ENCODE results near the gene MYBPC1.
"Not testable (repeated sequence)": the region's sequence is repeated elsewhere in the genome, so short reads cannot be mapped to it uniquely, and the experiment has no call there.

Gene MYBPC1

DNA sequence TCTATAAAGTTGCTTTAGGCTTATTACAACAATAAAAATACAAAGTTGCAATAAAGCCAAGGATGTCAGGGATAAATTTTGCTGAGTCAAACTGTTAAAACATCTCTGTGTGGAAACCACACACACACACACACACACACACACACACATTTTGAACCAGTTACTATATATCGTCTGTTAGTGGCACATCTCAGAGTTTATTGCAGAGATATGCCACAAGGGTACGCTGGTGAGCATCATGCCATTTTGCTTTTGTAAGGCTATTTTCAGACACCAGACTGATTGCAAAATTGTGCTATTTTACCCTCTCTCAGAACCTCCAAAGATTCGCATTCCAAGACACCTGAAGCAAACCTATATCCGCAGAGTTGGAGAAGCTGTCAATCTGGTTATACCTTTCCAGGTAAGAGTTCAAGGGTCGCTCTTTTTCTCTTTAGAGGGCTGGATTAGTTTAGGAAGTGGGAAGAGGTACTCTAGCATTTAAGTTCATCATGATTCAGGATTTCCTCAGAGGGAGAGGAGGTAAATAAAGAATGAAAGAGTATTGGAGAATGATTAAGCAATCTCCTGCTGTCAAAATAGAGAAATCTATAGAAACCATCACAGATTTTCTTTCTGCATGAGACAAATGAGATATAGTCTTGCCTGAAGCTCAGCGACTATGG is 75.4 kb downstream of the MYBPC1 start:
- no peaks in the 10 kb centered on the region for H3K36me3 ChIP-seq (ENCODE audit: control insufficient read depth, insufficient read depth, low read length)
- no peak overlapping the region for H3K27ac ChIP-seq (ENCODE audit: insufficient read depth, low read length, poor library complexity, severe bottlenecking)
- H3K4me1 ChIP-seq (ENCODE audit: control insufficient read depth, insufficient read depth, low read length, poor library complexity, severe bottlenecking) = no peaks in the 10 kb centered on the region
- H3K9me3 ChIP-seq (ENCODE audit: control insufficient read depth, low read length) = no peaks in the 10 kb centered on the region
- no peaks in the 10 kb centered on the region for H3K27me3 ChIP-seq (replicated peaks; ENCODE audit: control insufficient read depth, insufficient read depth, low read length, poor library complexity, severe bottlenecking)
- DNase-seq = no peak
- H3K4me3 ChIP-seq (ENCODE audit: insufficient read depth, low read depth, low read length, poor library complexity, severe bottlenecking) = no peak overlapping the region

DNA sequence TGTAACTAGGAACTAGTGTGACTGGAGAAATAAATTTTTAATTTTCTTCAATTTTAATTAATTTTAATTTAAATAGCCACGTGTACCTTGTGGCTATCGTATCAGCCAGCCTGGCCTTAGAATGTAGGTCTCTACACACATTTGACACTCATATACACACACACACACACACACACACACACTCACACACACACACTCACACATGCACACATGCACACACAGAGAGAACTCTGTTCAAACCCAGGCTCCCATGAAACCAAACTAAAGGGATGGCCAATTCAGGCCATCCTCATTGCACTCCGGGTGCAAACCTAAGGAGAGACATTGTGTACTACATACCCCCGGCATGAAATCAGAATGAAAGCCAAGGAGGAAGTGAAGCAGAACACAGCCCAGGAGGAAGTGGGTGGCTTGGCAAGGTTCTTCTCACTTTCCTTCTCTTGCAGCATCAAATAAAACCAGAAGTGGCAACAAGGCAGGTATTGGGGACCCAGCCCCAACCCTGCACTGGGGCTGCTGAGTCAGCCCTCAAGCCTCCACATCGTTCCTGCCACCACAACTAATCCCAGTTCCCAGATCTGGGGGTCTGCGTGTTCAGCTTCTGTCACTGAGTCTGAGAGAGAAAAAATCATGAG is 76.5 kb downstream of the MYBPC1 start:
- H3K27me3 ChIP-seq (replicated peaks; ENCODE audit: control insufficient read depth, insufficient read depth, low read length, poor library complexity, severe bottlenecking) = no peaks in the 10 kb centered on the region
- H3K4me3 ChIP-seq (ENCODE audit: insufficient read depth, low read depth, low read length, poor library complexity, severe bottlenecking) = peak overlapping the region; percentile 2
- DNase-seq = no peak
- H3K4me1 ChIP-seq (ENCODE audit: control insufficient read depth, insufficient read depth, low read length, poor library complexity, severe bottlenecking) = no peaks in the 10 kb centered on the region
- H3K36me3 ChIP-seq (ENCODE audit: control insufficient read depth, insufficient read depth, low read length) = no peaks in the 10 kb centered on the region
- no peak overlapping the region for H3K27ac ChIP-seq (ENCODE audit: insufficient read depth, low read length, poor library complexity, severe bottlenecking)
- H3K9me3 ChIP-seq (ENCODE audit: control insufficient read depth, low read length) = no peaks in the 10 kb centered on the region

DNA sequence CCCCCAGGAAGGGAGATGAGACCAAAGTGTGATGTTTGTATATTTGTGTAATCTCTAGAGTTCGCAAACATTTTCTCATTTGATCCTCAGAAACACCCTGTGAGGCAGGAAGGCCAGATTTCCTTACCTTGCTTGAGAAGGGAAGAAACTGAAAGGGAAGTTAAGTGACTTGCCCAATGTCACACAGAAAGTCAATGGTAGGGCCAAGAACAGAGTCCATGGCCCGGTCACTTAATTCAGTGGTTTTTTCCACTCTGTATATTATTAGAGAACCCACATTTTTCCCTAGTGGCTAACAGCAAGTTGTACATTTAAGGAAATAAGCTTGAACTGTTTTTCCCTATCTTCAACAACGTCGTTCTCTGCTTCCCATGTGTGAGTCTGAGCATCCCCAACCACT is 77.1 kb downstream of the MYBPC1 start:
- H3K27me3 ChIP-seq (replicated peaks; ENCODE audit: control insufficient read depth, insufficient read depth, low read length, poor library complexity, severe bottlenecking) = no peaks in the 10 kb centered on the region
- no peaks in the 10 kb centered on the region for H3K9me3 ChIP-seq (ENCODE audit: control insufficient read depth, low read length)
- H3K4me3 ChIP-seq (ENCODE audit: insufficient read depth, low read depth, low read length, poor library complexity, severe bottlenecking) = peak overlapping the region; percentile 2
- H3K27ac ChIP-seq (ENCODE audit: insufficient read depth, low read length, poor library complexity, severe bottlenecking) = no peak overlapping the region
- H3K36me3 ChIP-seq (ENCODE audit: control insufficient read depth, insufficient read depth, low read length) = no peaks in the 10 kb centered on the region
- H3K4me1 ChIP-seq (ENCODE audit: control insufficient read depth, insufficient read depth, low read length, poor library complexity, severe bottlenecking) = no peaks in the 10 kb centered on the region
- DNase-seq = no peak

DNA sequence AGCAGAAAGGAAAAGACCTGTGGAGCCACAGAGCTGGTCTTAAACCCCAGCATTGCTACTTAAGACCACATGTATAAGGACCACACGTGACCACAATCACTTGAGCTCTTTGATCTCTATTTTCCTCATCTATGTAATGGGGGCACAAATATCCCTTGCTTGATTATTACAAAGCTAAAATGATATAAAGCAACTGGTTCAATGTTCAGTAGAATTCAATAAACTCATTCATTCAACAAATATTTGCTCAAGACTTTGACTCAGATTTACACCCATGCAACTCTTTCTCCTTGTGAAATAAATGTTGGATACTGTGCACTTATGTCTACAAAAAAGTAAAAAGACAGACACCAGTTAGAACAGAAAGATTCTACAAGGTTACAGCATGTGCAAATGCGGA is 80.8 kb downstream of the MYBPC1 start:
- H3K27me3 ChIP-seq (replicated peaks; ENCODE audit: control insufficient read depth, insufficient read depth, low read length, poor library complexity, severe bottlenecking) = no peaks in the 10 kb centered on the region
- no peaks in the 10 kb centered on the region for H3K4me1 ChIP-seq (ENCODE audit: control insufficient read depth, insufficient read depth, low read length, poor library complexity, severe bottlenecking)
- DNase-seq = no peak
- no peak overlapping the region for H3K27ac ChIP-seq (ENCODE audit: insufficient read depth, low read length, poor library complexity, severe bottlenecking)
- H3K9me3 ChIP-seq (ENCODE audit: control insufficient read depth, low read length) = no peaks in the 10 kb centered on the region
- H3K4me3 ChIP-seq (ENCODE audit: insufficient read depth, low read depth, low read length, poor library complexity, severe bottlenecking) = no peak overlapping the region
- no peaks in the 10 kb centered on the region for H3K36me3 ChIP-seq (ENCODE audit: control insufficient read depth, insufficient read depth, low read length)

DNA sequence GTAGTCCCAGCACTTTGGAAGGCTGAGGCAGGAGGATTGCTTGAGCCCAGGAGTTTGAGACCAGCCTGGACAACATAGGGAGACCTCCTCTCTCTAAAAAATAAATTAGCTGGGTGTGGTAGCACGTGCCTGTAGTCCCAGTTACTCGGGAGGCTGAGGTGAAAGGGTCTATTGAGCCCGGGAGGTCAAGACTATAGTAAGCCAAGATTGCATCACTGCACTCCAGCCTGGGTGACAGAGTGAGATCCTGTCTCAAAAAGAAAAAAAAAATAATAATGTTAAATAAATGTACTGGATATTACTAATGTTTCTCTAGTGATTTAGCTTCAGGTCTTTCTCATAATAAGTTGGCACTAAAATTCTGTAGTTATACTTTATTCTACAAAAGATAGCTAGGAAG is 81.7 kb downstream of the MYBPC1 start:
- H3K4me3 ChIP-seq (ENCODE audit: insufficient read depth, low read depth, low read length, poor library complexity, severe bottlenecking); H3K4me1 ChIP-seq (ENCODE audit: control insufficient read depth, insufficient read depth, low read length, poor library complexity, severe bottlenecking); H3K27me3 ChIP-seq (replicated peaks; ENCODE audit: control insufficient read depth, insufficient read depth, low read length, poor library complexity, severe bottlenecking); H3K36me3 ChIP-seq (ENCODE audit: control insufficient read depth, insufficient read depth, low read length); H3K27ac ChIP-seq (ENCODE audit: insufficient read depth, low read length, poor library complexity, severe bottlenecking); H3K9me3 ChIP-seq (ENCODE audit: control insufficient read depth, low read length); DNase-seq: not testable (repeated sequence)

DNA sequence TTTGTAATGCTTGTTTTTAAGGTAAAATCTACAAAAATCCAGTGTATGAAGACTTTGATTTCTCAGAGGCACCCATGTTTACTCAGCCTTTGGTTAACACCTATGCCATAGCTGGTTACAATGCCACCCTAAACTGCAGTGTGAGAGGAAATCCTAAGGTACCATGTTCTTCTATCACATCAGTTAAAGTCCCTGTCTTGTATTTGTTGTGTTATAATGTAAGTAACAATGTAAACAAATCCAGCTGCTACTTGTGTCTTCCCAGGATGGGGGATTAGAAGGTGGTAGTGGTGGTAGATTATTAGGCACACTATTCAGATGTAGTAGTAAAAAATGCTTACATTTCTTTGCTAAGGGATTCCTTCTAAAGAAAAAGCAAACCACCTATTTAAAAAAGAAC is 83.3 kb downstream of the MYBPC1 start:
- Histone ChIP-seq H3K27me3 (replicated peaks; ENCODE audit: control insufficient read depth, insufficient read depth, low read length, poor library complexity, severe bottlenecking) (no peaks in the 10 kb centered on the region), H3K4me1 (ENCODE audit: control insufficient read depth, insufficient read depth, low read length, poor library complexity, severe bottlenecking) (no peaks in the 10 kb centered on the region), H3K4me3 (ENCODE audit: insufficient read depth, low read depth, low read length, poor library complexity, severe bottlenecking) (no peak overlapping the region), H3K9me3 (ENCODE audit: control insufficient read depth, low read length) (no peaks in the 10 kb centered on the region), H3K36me3 (ENCODE audit: control insufficient read depth, insufficient read depth, low read length) (no peaks in the 10 kb centered on the region), H3K27ac (ENCODE audit: insufficient read depth, low read length, poor library complexity, severe bottlenecking) (no peak overlapping the region)
- DNase-seq = no peak

DNA sequence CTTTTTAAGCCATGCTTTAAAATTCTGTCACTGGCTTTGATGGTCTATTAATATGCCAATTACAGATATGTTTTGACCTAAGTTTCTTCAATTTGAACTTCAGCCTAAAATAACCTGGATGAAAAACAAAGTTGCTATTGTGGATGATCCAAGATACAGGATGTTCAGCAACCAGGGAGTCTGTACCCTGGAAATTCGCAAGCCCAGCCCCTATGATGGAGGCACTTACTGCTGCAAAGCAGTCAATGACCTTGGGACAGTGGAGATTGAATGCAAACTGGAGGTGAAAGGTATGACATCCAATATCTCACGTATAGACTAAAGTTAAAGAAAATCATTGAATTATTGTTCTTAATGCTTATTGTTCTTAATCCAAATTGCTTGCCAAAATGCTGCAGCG is 85.5 kb downstream of the MYBPC1 start:
- DNase-seq = no peak
- Histone ChIP-seq H3K9me3 (ENCODE audit: control insufficient read depth, low read length) (no peaks in the 10 kb centered on the region), H3K4me3 (ENCODE audit: insufficient read depth, low read depth, low read length, poor library complexity, severe bottlenecking) (no peak overlapping the region), H3K36me3 (ENCODE audit: control insufficient read depth, insufficient read depth, low read length) (no peaks in the 10 kb centered on the region), H3K27me3 (replicated peaks; ENCODE audit: control insufficient read depth, insufficient read depth, low read length, poor library complexity, severe bottlenecking) (no peaks in the 10 kb centered on the region), H3K4me1 (ENCODE audit: control insufficient read depth, insufficient read depth, low read length, poor library complexity, severe bottlenecking) (no peaks in the 10 kb centered on the region), H3K27ac (ENCODE audit: insufficient read depth, low read length, poor library complexity, severe bottlenecking) (no peak overlapping the region)

DNA sequence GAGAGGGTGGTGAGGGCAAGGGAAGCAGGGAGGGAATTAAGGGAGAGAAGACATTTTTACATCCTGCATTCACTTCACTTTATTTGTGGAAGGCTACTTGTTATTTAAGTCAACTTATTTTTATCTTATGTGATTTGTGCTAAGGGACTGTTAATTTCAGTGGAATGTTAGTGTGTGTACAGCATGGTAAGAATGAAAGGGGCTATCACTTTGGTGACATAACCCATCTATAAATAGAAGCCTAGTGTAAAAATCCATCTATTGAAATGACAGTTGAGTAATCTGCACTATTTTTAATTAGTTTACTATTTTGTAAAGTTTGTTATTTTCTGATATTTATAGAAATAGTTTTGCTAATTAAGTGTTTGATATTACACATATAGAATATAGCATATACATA is 85.9 kb downstream of the MYBPC1 start:
- Histone ChIP-seq H3K27me3 (replicated peaks; ENCODE audit: control insufficient read depth, insufficient read depth, low read length, poor library complexity, severe bottlenecking) (no peaks in the 10 kb centered on the region), H3K4me3 (ENCODE audit: insufficient read depth, low read depth, low read length, poor library complexity, severe bottlenecking) (no peak overlapping the region), H3K4me1 (ENCODE audit: control insufficient read depth, insufficient read depth, low read length, poor library complexity, severe bottlenecking) (no peaks in the 10 kb centered on the region), H3K9me3 (ENCODE audit: control insufficient read depth, low read length) (no peaks in the 10 kb centered on the region), H3K36me3 (ENCODE audit: control insufficient read depth, insufficient read depth, low read length) (no peaks in the 10 kb centered on the region), H3K27ac (ENCODE audit: insufficient read depth, low read length, poor library complexity, severe bottlenecking) (no peak overlapping the region)
- no peak for DNase-seq

DNA sequence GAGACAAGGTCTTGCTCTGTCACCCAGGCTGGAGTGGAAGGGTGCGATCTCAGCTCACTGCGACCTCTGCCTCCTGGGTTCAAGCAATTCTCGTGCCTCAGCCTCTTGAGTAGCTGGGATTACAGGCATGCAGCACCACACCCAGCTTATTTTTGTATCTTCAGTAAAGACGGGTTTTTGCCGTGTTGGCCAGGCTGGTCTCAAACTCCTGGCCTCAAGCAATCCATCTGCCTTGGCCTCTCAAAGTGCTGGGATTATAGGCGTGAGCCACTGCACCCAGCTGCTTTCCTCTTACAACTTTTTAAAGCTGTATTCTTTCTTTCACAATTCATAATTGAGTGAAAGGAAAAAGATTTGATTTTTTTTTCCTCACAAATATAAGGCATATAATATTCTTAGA is 86.9 kb downstream of the MYBPC1 start:
- H3K27ac ChIP-seq (ENCODE audit: insufficient read depth, low read length, poor library complexity, severe bottlenecking); H3K36me3 ChIP-seq (ENCODE audit: control insufficient read depth, insufficient read depth, low read length); DNase-seq: not testable (repeated sequence)

DNA sequence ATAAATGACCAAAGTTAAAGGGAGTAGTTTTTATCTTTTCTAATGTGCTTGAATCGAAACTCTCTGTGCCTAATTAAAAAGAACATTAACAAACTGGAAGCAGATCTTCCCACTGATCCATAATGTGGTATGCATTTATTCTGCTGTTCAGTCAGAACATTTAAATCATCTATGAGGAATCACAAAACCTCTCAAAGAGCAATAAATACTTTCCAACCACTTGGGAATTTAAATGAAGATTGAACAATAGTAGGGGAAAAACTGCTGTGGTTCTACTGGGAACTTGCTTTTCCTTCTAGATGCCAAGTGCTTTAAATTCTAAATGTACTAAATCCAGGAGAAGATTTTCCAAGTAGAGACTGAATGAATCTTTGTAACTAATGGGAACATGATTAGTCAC is 90.3 kb downstream of the MYBPC1 start:
- H3K27ac ChIP-seq (ENCODE audit: insufficient read depth, low read length, poor library complexity, severe bottlenecking) = no peak overlapping the region
- no peak for DNase-seq

More for the DNA sequence above, 86.9 kb downstream of the MYBPC1 start:
- H3K4me3 ChIP-seq (ENCODE audit: insufficient read depth, low read depth, low read length, poor library complexity, severe bottlenecking); H3K4me1 ChIP-seq (ENCODE audit: control insufficient read depth, insufficient read depth, low read length, poor library complexity, severe bottlenecking); H3K9me3 ChIP-seq (ENCODE audit: control insufficient read depth, low read length); H3K27me3 ChIP-seq (replicated peaks; ENCODE audit: control insufficient read depth, insufficient read depth, low read length, poor library complexity, severe bottlenecking): not testable (repeated sequence)

More for the DNA sequence above, 90.3 kb downstream of the MYBPC1 start:
- Histone ChIP-seq H3K4me3 (ENCODE audit: insufficient read depth, low read depth, low read length, poor library complexity, severe bottlenecking) (no peak overlapping the region), H3K27me3 (replicated peaks; ENCODE audit: control insufficient read depth, insufficient read depth, low read length, poor library complexity, severe bottlenecking) (no peaks in the 10 kb centered on the region), H3K9me3 (ENCODE audit: control insufficient read depth, low read length) (no peaks in the 10 kb centered on the region), H3K4me1 (ENCODE audit: control insufficient read depth, insufficient read depth, low read length, poor library complexity, severe bottlenecking) (no peaks in the 10 kb centered on the region), H3K36me3 (ENCODE audit: control insufficient read depth, insufficient read depth, low read length) (no peaks in the 10 kb centered on the region)

All from effector memory CD4-positive, alpha-beta T cell (primary cell).